Measurements from ENCODE around the gene PEX14.
A peak's percentile ranks its signal among the peaks of the same experiment; 100 is the strongest.
"Not testable (repeated sequence)": the region's sequence is repeated elsewhere in the genome, so short reads cannot be mapped to it uniquely, and the experiment has no call there.

Gene PEX14, protein sequence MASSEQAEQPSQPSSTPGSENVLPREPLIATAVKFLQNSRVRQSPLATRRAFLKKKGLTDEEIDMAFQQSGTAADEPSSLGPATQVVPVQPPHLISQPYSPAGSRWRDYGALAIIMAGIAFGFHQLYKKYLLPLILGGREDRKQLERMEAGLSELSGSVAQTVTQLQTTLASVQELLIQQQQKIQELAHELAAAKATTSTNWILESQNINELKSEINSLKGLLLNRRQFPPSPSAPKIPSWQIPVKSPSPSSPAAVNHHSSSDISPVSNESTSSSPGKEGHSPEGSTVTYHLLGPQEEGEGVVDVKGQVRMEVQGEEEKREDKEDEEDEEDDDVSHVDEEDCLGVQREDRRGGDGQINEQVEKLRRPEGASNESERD

DNA sequence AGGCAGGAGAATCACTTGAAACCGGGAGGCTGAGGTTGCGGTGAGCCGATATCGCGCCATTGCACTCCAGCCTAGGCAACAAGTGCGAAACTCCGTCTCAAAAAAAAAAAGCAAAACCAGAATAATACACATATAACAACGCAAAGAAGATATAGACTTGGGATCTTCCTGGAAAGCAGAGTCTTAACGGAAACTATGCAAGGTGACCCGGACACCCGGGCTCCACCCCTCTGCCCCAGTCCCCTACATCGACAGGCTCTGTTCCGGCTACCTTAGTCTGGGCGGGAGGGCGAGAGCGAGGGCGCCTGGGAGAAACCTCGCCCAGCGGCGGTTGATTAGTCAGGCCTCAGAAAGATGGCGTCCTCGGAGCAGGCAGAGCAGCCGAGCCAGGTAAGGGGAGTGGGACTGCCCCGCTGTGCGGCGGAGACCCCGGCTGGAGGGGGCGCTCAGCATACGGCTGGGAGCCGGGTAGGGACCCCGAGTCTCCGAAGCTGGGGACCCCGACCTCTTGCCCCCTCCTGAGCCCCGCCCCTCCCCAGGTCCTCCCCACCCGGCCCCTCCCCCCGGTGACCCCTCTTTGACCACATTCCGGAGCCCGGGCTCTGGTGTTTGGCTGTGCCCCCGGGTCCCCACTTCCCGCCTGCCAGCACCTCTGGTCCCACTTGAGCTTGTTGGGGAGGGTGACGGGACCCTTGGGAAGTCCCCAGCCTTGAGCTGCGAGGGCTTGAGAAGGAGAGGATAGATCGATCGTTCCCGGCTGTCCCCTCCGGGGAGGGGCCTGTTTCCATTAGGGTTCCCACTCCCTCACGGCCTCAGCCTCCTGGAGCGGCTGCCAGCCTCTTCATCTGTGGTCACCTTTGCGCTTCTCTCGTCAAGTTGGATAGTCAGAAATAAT lies at the start of gene PEX14:
Gene PEX14, plus strand, starts transcription at position 338 of the 895 bp plus-strand sequence. Its CDS starts 17 bp downstream, at position 355.
- DNase-seq, result peak; percentile 85

DNA sequence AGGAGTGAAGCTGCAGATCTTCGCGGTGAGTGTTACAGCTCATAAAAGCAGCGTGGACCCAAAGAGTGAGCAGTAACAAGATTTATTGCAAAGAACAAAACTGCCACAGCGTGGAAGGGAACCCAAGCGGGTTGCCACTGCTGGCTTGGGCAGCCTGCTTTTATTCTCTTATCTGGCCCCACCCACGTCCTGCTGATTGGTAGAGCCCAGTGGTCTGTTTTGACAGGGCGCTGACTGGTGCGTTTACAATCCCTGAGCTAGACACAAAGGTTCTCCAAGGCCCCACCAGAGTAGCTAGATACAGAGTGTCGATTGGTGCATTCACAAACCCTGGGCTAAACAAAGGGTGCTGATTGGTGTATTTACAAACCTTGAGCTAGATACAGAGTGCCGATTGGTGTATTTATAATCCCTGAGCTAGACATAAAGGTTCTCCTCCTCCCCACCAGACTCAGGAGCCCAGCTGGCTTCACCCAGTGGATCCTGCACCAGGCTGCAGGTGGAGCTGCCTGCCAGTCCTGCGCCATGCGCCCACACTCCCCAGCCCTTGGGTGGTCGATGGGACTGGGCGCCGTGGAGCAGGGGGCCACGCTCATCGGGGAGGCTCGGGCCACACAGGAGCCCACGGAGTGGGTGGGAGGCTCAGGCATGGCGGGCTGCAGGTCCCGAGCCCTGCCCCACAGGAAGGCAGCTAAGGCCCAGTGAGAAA lies 48.8 kb upstream of the PEX14 start:
- DNase-seq, result not testable (repeated sequence)

- not testable (repeated sequence) for DNase-seq
Measured at GRCh38 chr1:10426535-10426848, 48.3 kb upstream of the PEX14 start.

DNA sequence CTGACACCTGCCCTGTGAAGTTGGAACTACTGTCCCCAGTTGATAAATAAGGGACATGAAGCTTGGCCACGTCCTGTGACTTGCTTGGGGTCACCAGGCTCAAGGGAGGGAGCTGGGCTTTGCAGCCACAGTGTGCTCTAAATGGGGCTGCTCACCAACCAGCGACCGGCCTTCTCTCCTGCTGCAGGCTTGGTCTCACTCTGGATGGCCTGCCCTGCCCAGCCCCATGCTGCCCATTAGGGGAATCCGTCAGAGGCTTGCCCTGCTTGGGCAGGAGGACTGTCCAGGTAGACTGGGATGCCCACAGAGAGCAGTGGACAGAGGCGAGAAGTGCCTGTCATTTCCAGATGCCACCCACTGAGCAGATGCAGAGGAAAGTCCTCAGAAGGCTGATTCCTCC lies 45.8 kb upstream of the PEX14 start:
- DNase-seq, result no peak

GRCh38 chr1:10429868-10430215 lies 44.9 kb upstream of the PEX14 start:
- no peak for DNase-seq

DNA sequence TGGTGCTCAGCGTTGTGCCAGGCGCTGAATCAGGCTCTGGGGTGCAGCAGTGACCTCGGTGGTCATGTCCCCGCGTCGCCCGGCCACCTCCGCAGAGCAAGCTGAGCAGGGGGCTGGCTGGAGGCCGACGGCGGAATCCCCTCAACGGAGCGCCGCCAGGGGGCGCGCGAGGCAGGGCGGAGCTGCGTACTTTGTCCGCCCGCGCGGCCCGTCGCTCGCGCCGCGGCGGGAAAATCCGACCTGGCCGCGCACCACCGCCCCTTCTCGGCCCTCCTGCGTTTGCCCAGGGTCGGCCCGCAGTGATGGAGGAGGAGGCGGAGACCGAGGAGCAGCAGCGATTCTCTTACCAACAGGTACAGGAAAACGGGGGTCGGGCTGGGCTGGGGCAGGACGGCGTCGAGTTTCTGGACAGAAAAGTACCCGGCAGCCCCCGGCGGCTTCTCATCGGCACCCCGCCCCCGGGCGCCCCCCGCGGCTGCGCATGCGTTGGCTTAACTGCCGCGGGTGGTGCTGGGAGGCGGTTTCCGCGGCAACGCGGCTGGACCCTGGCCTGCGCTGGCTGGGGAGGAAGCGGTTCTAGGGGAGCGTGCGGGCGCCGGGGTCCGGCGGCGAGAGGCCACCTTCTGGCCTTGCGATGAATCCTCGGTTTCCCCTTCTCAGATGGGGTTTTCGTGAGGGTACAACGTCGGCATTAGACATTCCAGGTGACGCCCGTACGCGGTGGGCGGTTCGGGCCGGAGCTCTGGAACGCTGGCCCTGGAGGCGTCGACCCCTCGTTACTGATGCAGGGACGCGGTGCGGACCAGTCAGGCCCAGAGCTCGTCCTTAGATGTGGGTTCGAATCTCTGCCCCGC lies 44.3 kb upstream of the PEX14 start, which contains the start of gene CENPS:
Gene CENPS, plus strand, starts transcription at position 218 of the 854 bp plus-strand sequence. Its CDS starts 85 bp downstream, at position 303.
- peak; percentile 77 for DNase-seq

GRCh38 chr1:10431070-10431730 lies 43.5 kb upstream of the PEX14 start:
- DNase-seq, result no peak

DNA sequence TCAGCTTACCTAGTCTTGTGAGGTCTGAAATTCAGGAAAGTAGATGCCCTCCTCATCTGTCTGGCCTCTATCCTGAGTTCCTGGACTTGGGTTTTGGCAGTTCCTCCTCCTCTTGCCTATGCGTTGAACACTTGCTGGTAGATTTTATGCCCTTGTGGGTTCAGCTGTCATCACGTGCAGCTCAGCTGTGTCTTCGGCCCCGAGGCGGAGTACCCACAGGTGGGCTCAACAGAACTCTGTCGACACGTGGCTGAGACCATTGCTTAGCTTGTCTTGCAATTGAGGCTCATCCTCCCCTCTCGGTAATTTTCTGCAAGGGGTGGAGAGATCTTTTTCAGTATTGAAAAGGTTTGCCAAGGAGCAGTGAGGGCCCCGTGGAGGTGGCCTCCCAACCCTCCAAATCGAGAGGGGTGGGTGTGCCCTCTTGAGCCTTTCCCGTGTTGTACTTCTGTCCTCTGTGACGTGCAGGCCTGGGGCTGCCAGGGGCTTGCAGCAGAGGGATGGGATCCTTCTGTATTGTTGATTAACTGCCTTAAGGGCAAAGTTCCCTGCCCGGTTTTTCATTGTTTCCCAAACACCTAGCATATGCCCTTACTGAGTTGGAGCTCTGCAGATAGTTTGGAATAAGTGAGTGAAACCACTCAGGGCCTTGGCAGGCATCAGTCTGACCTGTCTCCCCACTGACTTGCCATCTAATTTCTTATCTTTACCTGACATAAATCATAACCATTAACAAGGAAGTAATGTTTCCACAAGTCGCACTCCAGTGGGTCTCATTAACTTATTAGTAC lies 41.6 kb upstream of the PEX14 start:
- DNase-seq, result no peak

DNA sequence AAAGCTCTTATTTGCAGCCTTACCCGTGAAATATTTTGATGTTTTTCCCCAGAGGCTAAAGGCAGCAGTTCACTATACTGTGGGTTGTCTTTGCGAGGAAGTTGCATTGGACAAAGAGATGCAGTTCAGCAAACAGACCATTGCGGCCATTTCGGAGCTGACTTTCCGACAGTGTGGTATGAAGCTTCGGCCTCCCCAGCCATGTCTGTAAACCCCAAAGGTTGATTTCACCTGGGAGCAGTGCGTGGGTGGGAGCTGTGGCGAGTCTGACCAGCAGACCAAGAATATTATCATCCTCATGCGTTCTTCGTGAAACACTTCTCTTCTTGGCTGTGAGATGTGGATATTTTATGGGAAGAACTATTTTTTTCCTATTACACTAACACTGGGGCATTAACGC lies 41.0 kb upstream of the PEX14 start:
- no peak for DNase-seq

DNA sequence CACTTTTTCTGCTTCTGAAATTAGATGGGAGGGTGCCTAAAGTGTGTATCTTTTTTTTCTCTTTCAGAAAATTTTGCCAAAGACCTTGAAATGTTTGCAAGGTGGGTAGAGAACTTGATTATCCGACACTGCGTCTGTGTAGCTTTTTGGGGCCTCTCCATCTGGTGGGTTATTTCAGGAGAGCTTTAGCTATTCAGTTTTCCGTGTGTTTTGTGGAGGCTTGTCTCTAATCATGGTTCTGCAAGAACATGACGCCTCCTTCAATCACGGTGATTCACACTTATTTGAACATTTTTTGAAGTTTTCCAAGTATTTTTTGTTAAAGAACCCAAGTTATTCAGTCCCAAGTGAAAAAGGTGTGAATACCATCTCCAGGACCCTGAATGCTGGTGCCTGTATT lies 40.2 kb upstream of the PEX14 start:
- no peak for DNase-seq

DNA sequence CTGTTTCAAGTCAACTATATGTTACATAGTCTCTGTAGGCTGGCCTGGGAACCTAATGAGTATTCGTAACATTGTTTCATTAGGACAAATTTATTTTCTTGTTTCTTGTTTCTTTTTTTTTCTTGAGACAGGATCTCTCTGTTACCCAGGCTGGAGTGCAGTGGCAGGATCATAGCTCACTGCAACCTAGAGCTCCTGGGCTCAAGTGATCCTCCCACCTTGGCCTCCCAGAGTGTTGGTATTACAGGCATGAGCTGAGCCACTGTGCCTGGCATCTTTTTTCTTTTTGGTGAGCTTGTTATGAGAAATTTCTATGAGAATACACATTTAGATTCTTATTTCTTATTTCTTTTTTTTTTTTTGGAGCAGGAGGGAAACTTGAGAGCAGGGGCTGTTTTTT lies 37.7 kb upstream of the PEX14 start:
- no peak for DNase-seq

DNA sequence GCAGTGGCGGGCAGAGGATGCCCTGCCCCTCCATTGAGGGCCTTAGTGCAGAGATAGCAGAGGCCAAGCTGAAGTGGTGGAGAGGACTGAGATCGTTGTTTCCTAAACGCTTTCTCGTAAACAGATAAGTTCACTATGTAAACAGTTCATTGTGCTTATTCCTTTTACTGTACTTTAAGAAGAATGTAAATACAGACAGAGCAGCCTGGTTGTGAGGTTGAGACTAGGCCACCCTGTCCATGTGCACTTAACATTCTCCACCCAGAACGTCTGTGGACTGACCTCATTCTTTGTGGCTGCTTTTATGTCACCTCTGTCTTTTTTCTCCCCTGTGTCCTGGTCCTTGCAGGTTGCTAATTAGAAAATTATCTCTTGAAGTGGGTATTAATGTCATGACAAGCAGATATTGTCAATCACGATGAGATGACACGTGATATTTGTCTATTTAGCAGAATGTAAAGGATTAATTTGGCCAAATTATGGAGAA lies 36.0 kb upstream of the PEX14 start:
- DNase-seq, result no peak

- no peak for DNase-seq
Measured at GRCh38 chr1:10440305-10440704, 34.4 kb upstream of the PEX14 start.

GRCh38 chr1:10440794-10441193 lies 34.0 kb upstream of the PEX14 start:
- no peak for DNase-seq

DNA sequence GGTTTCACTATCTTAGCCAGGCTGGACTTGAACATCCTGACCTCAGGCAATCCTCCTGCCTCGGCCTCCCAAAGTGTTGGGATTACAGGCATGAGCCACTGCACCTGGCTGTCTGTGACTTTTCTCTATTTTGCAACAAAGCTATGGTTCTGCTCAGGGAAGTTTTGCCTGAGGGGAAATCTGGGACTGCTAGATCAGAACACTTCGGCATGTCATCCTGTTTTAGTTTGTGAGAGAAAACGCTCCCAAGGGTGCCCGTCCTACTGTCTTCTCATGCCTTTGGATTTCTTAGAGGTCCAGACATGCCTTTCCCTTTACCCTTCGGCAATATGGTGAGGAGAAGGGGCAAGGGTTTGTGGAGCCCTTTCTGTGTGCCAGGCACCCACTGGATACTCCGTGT lies 30.5 kb upstream of the PEX14 start:
- no peak for DNase-seq

DNA sequence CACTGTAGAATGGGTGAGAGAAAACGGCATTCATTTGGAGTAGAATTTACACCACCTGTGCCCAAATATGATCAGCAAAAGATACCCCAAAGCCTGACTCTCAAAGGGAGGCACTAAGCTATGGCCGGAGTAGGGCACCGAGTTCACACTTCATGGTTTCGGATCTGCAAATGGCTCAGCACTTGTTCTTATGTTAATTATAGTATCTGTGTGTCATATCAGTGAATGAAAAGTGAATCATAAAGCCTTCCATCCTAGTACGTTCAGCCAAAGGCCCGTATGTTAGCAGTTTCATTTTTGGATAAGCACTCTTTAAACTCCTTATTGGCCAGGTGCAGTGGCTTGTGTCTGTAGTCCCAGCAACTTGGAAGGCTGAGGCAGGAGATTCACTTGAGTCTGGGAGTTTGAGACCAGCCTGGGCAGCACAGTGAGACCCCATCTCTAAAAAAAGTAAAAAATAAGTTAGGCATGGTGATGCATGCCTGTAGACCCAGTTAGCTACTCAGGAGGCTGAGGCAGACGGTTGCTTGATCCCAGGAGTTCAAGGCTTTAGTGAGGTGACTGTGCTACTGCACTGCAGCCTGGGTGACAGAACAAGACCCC lies 29.9 kb upstream of the PEX14 start:
- no peak for DNase-seq

DNA sequence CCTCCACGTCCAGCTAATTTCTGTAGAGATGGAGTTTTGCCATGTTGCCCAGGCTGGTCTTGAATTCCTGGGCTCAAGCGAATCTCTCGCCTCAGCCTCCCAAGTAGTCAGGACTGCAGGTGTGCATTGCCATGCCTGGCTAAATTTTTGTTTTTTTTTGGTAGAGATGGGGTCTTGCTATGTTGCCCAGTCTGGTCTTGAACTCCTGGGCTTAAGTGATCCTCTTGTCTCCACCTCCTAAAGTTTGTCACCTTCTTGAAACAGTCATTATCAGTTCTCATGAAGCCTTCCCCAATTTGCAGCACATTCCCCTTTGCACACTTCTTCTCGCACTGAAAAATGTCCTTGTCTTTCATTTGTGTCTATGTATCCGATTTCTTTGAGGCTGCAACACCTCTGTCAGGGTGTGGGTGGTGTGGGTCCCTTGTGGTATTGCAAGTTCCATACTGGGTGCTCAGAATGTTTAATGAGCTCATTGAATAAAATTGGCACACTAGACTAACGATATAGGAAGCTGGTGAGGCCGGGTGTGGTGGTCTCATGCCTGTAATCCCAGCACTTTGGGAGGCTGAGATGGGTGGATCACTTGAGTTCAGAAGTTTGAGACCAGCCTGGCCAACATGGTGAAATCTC lies 27.8 kb upstream of the PEX14 start:
- no peak for DNase-seq

DNA sequence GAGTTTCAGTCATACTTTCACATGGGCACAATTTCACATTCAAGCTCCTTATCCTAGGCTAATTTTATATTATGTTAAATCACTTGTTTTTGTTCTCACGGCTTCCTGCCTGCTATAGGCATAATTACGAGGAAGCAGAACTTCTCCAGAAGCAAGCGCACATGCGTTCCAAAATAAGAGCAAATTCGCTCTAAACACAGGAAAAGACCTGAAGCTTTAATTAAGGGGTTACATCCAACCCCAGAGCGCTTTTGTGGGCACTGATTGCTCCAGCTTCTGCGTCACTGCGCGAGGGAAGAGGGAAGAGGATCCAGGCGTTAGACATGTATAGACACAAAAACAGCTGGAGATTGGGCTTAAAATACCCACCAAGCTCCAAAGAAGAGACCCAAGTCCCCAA lies 25.0 kb upstream of the PEX14 start, which contains the start of gene CORT:
Gene CORT, plus strand, starts transcription at position 281 of the 400 bp plus-strand sequence. CDS start 193 bp downstream, outside the sequence.
- DNase-seq, result no peak

GRCh38 chr1:10450156-10450814 lies 24.5 kb upstream of the PEX14 start:
- no peak for DNase-seq
